Prostate gland (tissue), 2 donors: ENCODE data around the gene APOBEC3G.
"Not testable (repeated sequence)": the region's sequence is repeated elsewhere in the genome, so short reads cannot be mapped to it uniquely, and the experiment has no call there.

Source experiments
- POLR2A ChIP-seq: fragments of 450-650 bp; IDR thresholded peaks from one replicate; pipeline ENCODE4 v1.6.1; 2016; ENCODE audit warnings: antibody characterized with exemption, mild to moderate bottlenecking
- POLR2AphosphoS5 ChIP-seq: sonication (generic); formaldehyde crosslinking; IDR thresholded peaks from one replicate; pipeline ENCODE4 v1.6.1; 2017; ENCODE audit warnings: antibody characterized with exemption
- TF ChIP-seq, protein P1 (sequence below), 4 experiments: fragments of 200-600 bp in 2 of 4; fragments of 450-650 bp in 2 of 4; sonication (generic) in 2 of 4; IDR thresholded peaks; 1 replicate in 3 of 4; 2 replicates in 1 of 4; pipeline ENCODE4 v1.5.1; 2016 to 2019; ENCODE audit warnings: antibody characterized with exemption in 4 of 4, mild to moderate bottlenecking in 2 of 4, moderate library complexity in 2 of 4

- TF ChIP-seq, protein P1, sequence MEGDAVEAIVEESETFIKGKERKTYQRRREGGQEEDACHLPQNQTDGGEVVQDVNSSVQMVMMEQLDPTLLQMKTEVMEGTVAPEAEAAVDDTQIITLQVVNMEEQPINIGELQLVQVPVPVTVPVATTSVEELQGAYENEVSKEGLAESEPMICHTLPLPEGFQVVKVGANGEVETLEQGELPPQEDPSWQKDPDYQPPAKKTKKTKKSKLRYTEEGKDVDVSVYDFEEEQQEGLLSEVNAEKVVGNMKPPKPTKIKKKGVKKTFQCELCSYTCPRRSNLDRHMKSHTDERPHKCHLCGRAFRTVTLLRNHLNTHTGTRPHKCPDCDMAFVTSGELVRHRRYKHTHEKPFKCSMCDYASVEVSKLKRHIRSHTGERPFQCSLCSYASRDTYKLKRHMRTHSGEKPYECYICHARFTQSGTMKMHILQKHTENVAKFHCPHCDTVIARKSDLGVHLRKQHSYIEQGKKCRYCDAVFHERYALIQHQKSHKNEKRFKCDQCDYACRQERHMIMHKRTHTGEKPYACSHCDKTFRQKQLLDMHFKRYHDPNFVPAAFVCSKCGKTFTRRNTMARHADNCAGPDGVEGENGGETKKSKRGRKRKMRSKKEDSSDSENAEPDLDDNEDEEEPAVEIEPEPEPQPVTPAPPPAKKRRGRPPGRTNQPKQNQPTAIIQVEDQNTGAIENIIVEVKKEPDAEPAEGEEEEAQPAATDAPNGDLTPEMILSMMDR (IDR thresholded peaks at IDR 0.05) = not testable (repeated sequence)
- not testable (repeated sequence) for TF ChIP-seq POLR2A, POLR2AphosphoS5
These were observed 36.9 kb upstream of the APOBEC3G start for GRCh38 chr22:39040155-39040537.
